ENCODE results near the gene KIAA0513. TPM values are rescaled to one million over a fixed set of nuclear protein-coding genes. Genes with fewer than 3 reads are reported as not detected.
A peak's percentile ranks its signal among the peaks of the same experiment; 100 is the strongest.

KIAA0513 gene
- total RNA-seq, 2 experiments from 2014 or later = 15.7 to 15.9 TPM

DNA sequence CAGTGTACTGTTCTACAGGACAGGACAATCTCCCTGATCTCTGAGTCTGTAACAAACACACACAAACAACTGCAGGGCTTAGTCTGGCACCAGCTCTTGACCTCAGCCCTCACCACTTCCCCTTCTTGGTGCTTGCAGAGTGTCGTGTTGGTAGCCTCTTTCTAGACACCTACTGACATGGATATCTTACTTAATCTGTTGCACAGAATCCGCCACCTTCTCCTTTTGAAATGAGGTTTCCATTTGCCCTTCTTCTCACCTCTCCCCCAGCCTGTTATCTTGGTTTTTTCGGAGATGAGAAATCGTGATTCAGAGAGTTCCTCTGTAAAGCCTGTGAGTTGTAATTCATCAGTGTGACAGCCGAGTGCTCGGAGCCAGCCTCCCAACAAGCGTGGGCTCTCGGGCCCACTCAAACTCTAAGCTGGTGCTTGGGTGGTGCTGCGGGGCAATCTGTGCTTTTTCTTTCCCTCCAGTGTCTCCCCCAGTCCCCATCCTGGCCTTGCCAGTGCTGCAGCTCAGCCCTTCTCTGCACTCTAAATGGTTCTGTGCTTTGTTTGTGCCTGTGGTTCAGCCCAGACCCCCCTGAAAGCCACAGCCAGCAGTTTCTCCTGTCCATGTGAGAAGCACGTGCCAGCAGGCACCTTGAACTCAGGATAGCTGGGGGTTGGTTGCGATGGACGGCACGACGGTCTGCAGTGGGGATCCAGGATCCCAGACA is 28.1 kb downstream of the KIAA0513 start:
- H3K4me3 Mint-ChIP-seq = peak overlapping the region; percentile 64
- no peaks in the 10 kb centered on the region for H3K9me3 Mint-ChIP-seq
- peaks cover 1% of the 10 kb centered on the region for H3K36me3 Mint-ChIP-seq
- H3K27me3 Mint-ChIP-seq = no peaks in the 10 kb centered on the region
- peak; percentile 90 for DNase-seq
- intact Hi-C loops (cut with micrococcal nuclease) = loop anchor here (1.0 to 5.0 kb wide), 4 partner anchors 26 to 888 kb away; partner anchors contain the start of gene ZDHHC7
- H3K27ac Mint-ChIP-seq = peak overlapping the region; percentile 90
- H3K4me1 Mint-ChIP-seq (ENCODE audit: low read depth) = peaks cover 39% of the 10 kb centered on the region
- ChIA-PET POLR2A (interaction anchor here (0.7 to 2.3 kb wide), 7 partner anchors 9 to 70 kb away, joined by 3 to 12 read pairs (median 6); partner anchors contain the start of genes KIAA0513 and ZDHHC7), CTCF (interaction anchor here (1.0 to 2.3 kb wide), 8 partner anchors 12 to 383 kb away, joined by 3 to 24 read pairs (median 5); partner anchors contain the start of genes KIAA0513 and ZDHHC7)

DNA sequence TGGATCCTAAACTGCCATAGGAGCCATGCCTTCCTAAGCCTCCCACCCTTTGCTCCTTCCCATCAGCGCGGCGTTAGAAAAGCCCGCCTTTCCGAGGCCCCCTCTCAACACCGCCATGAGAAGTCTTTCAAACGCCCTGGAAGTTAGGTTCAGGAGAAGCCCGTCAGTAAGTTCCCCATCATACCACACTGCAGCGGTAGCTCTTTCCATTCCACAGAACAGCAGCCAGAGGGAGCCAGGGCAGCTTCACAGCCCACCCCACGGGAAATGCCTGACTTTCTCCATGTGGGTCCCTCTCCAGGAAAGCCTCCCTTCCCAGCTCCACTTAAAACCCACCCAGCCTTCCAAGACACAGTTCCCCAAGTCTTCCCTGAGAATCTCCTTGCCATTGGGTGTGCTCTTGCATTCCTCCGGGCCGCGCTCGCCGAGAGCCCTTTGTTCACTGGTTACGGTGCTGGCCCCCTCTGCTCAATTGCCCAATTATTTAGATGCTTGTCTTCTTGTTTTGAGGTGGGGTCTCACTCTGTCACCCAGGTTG is 28.7 kb downstream of the KIAA0513 start:
- peaks cover 1% of the 10 kb centered on the region for H3K36me3 Mint-ChIP-seq
- H3K27me3 Mint-ChIP-seq = no peaks in the 10 kb centered on the region
- POLR2A ChIA-PET = interaction anchor here (0.7 to 2.3 kb wide), 7 partner anchors 9 to 70 kb away, joined by 3 to 12 read pairs (median 6); partner anchors contain the start of genes KIAA0513 and ZDHHC7
- DNase-seq = peak; percentile 29
- H3K4me3 Mint-ChIP-seq = peak overlapping the region; percentile 64
- no peaks in the 10 kb centered on the region for H3K9me3 Mint-ChIP-seq
- intact Hi-C loops (cut with micrococcal nuclease) = loop anchor here (5.0 kb wide), 1 partner anchor 889 kb away; no protein-coding TSS in a partner anchor
- H3K4me1 Mint-ChIP-seq (ENCODE audit: low read depth) = peaks cover 39% of the 10 kb centered on the region
- peak overlapping the region; percentile 90 for H3K27ac Mint-ChIP-seq
- CTCF ChIA-PET = interaction anchor here (1.0 to 2.3 kb wide), 8 partner anchors 11 to 384 kb away, joined by 3 to 24 read pairs (median 5); partner anchors contain the start of genes KIAA0513 and ZDHHC7

DNA sequence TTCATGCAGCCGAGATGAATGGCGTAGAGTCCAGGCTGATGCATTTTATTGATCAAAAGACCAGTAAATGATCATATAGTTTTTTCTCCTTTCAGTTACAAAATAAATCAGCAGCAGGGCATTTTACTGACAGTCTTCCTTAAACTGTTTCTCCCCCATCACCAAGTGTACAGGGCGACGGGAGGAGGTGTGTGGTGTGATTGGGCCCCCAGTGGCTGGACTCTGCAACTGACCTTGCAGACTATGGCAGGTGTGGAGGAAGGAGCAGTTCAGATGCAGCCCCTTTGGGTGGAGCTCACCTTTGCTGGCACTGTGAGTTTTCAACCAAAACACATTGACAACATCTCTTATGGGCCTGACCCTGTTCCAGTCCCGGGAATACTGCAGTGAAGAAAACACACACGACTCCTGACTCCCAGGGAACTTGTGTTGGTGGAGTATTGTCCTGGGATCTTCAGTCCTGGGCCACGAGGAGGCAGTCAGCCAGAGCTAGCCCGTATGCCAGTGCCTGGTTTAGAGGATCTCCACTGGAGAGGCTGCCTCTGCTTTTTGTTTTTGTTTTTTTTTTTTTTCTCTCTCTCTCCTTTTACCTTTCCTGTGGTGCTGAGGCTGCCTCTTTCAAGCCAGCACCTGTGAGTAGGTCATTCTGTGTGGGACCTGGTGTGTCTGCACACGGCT is 29.8 kb downstream of the KIAA0513 start:
- intact Hi-C loops (cut with micrococcal nuclease) = loop anchor here (5.0 kb wide), 1 partner anchor 890 kb away; no protein-coding TSS in a partner anchor
- CTCF ChIA-PET = interaction anchor here (1.2 to 2.3 kb wide), 3 partner anchors 10 to 30 kb away, joined by 4 to 24 read pairs (median 6); partner anchors contain the start of gene KIAA0513
- DNase-seq = peak; percentile 23
- peaks cover 1% of the 10 kb centered on the region for H3K36me3 Mint-ChIP-seq
- no peaks in the 10 kb centered on the region for H3K9me3 Mint-ChIP-seq
- POLR2A ChIA-PET = interaction anchor here (2.2 kb wide), 1 partner anchor 30 kb away, joined by 12 read pairs; the partner anchor contains the start of gene KIAA0513
- H3K4me3 Mint-ChIP-seq = no peak overlapping the region
- H3K27me3 Mint-ChIP-seq = no peaks in the 10 kb centered on the region
- peak overlapping the region; percentile 7 for H3K27ac Mint-ChIP-seq
- H3K4me1 Mint-ChIP-seq (ENCODE audit: low read depth) = peaks cover 39% of the 10 kb centered on the region

DNA sequence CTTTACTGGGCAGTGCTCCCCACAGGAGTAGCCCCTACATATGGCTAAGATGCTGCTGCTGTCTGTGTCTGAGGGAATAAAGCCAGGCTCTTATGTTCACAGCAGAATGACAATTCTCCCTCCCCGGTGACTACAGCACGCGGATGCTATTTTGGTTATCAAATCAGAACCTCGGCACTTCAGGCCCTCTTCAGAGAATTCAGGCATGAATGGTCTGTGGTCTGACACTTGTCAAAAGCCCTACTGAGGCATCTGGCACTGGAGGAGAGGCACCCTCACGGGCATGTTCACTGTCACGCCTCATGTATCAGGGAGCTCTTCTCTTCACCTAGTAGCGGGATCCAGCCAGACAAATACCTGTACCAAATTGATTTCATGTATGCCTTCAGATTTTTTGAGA is 30.4 kb downstream of the KIAA0513 start:
- no peak for DNase-seq
- POLR2A ChIA-PET = no interaction called here
- H3K36me3 Mint-ChIP-seq = peaks cover 1% of the 10 kb centered on the region
- no peak overlapping the region for H3K4me3 Mint-ChIP-seq
- CTCF ChIA-PET = interaction anchor here (1.2 kb wide), 1 partner anchor 29 kb away, joined by 6 read pairs; no protein-coding TSS in a partner anchor
- peaks cover 39% of the 10 kb centered on the region for H3K4me1 Mint-ChIP-seq (ENCODE audit: low read depth)
- H3K27me3 Mint-ChIP-seq = no peaks in the 10 kb centered on the region
- H3K27ac Mint-ChIP-seq = peak overlapping the region; percentile 7
- no peaks in the 10 kb centered on the region for H3K9me3 Mint-ChIP-seq
- intact Hi-C loops (cut with micrococcal nuclease) = loop anchor here (5.0 kb wide), 1 partner anchor 891 kb away; no protein-coding TSS in a partner anchor

DNA sequence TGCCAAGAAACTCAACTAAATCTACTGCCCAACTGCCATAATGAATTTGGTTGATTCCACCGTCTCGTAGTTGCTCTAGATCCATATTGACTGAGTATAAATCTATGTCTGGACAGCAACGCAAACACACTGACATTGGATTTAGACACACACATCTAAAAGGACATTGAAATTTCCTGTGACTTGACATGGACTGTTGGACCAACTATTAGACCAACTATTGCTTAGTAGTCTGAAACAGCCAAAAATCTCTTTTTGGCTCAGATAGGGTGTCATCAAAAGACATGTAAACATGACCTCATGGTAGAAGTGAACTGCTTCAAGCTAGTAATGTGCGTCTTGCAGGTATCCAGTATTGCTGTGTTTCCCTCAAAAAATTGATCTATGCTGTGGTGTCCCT is 31.3 kb downstream of the KIAA0513 start:
- H3K4me1 Mint-ChIP-seq (ENCODE audit: low read depth) = peaks cover 39% of the 10 kb centered on the region
- DNase-seq = no peak
- no peaks in the 10 kb centered on the region for H3K27me3 Mint-ChIP-seq
- no peak overlapping the region for H3K27ac Mint-ChIP-seq
- H3K9me3 Mint-ChIP-seq = no peaks in the 10 kb centered on the region
- peaks cover 1% of the 10 kb centered on the region for H3K36me3 Mint-ChIP-seq
- no peak overlapping the region for H3K4me3 Mint-ChIP-seq
- CTCF ChIA-PET = no interaction called here
- intact Hi-C loops (cut with micrococcal nuclease) = loop anchor here (5.0 kb wide), 1 partner anchor 892 kb away; no protein-coding TSS in a partner anchor
- POLR2A ChIA-PET = no interaction called here

DNA sequence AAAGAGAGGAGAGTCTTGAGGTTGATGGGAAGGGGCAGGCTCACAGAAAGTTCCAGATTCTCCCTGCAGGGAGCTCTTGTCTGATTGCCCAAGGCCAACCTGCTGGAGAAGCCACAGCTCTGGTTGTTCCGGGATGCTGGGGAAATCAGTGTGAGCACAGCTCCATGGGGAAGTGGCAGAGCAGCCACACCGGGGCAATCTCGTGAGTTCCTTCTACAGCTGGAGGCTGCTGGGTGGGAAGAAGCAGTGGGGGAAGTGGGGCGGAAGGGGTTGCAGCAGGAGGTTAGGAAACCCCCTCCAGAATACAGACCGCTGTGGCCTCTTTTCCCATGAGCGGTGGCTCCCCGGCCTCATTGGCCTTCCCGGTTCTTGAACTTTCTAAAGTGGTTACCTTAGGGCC is 34.0 kb downstream of the KIAA0513 start:
- Mint-ChIP-seq H3K36me3 (peaks cover 8% of the 10 kb centered on the region), H3K4me3 (no peak overlapping the region), H3K27ac (no peak overlapping the region), H3K4me1 (ENCODE audit: low read depth) (peaks cover 17% of the 10 kb centered on the region), H3K9me3 (no peaks in the 10 kb centered on the region), H3K27me3 (no peaks in the 10 kb centered on the region)
- DNase-seq = no peak
- intact Hi-C loops (cut with micrococcal nuclease) = no loop called here
- POLR2A ChIA-PET = no interaction called here
- CTCF ChIA-PET = no interaction called here

DNA sequence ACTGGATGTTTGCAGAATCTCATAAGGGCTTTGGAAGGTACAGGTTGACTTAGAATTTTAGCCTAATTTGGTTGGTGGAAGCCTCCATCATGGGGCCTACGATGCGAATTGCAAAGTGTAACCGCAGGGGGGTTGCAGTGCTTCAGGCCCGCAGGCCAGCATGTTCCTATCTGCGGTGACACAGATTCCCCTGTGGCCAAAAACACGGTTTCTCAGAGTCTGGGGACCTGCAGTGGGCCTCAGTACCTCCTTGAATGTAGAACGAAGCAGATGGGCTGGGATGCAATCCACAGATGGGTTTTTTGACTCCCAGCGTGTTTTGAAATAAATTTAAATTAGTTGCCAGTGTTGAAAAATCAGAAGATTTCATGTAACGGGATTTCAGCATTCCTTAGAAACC is 34.7 kb downstream of the KIAA0513 start:
- H3K4me3 Mint-ChIP-seq = no peak overlapping the region
- DNase-seq = no peak
- POLR2A ChIA-PET = no interaction called here
- intact Hi-C loops (cut with micrococcal nuclease) = no loop called here
- no peak overlapping the region for H3K27ac Mint-ChIP-seq
- no peaks in the 10 kb centered on the region for H3K27me3 Mint-ChIP-seq
- peaks cover 8% of the 10 kb centered on the region for H3K36me3 Mint-ChIP-seq
- CTCF ChIA-PET = no interaction called here
- no peaks in the 10 kb centered on the region for H3K9me3 Mint-ChIP-seq
- H3K4me1 Mint-ChIP-seq (ENCODE audit: low read depth) = peaks cover 10% of the 10 kb centered on the region

DNA sequence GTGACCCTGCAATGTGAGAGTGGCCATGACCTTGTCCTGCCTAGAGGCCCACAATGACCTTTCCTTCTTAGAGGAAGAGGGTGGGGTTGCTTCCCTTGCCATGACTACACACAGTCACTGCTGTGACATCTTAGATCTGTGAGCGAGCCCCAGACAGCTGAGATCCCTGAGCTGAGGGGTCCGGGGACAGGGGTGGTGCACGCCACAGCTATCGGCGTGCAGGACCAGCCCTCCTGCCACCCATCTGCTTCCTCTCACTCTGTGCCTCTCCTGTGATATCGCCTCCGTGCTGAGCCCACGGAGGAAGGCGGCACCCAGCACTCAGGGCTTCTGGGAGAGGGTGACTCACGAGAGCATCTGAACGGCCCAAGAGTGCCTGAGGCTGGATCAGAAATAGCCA is 35.2 kb downstream of the KIAA0513 start:
- H3K9me3 Mint-ChIP-seq = no peaks in the 10 kb centered on the region
- H3K4me1 Mint-ChIP-seq (ENCODE audit: low read depth) = peaks cover 5% of the 10 kb centered on the region
- intact Hi-C loops (cut with micrococcal nuclease) = no loop called here
- ChIA-PET CTCF (no interaction called here), POLR2A (no interaction called here)
- peaks cover 8% of the 10 kb centered on the region for H3K36me3 Mint-ChIP-seq
- no peak overlapping the region for H3K27ac Mint-ChIP-seq
- no peak overlapping the region for H3K4me3 Mint-ChIP-seq
- DNase-seq = no peak
- H3K27me3 Mint-ChIP-seq = no peaks in the 10 kb centered on the region

DNA sequence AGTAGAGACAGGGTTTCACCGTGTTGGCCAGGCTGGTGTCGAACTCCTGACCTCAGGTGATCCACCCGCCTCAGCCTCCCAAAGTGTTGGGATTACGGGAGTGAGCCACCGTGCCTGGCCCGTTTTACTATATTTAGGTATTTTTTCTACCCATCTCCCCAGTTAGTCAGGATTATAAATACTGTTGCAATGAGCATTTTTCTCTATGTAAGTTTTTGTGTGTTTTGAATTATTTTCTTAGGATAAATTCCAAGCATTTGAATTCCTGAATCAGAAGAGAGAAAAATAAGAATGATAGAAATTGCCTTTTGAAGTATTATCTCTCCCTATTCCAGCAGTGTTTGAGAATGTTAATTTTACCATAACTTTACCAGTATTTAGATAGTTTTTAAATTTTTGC is 36.6 kb downstream of the KIAA0513 start:
- H3K4me3 Mint-ChIP-seq = no peak overlapping the region

DNA sequence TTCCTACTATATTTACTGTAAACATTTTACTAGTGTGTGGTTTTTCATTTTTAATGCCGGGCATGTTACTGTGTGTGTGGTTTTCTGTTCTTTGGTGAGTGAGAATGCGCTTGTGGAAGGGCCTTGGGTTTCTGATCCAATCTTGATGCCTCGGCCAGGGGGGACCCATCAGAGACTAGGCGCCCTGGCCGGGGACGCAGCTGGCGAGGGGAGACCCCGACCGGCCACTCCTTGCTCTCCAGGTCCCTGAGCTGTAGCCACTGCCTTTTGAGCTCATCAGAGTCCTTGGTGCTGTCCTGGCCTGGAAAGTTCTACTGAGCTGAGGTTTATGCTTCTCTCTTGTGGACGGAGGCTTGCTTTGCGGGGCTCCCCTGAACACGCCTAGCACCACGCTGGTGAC is 37.5 kb downstream of the KIAA0513 start:
- Mint-ChIP-seq H3K27me3 (no peaks in the 10 kb centered on the region), H3K4me3 (no peak overlapping the region), H3K27ac (no peak overlapping the region), H3K4me1 (ENCODE audit: low read depth) (no peaks in the 10 kb centered on the region), H3K36me3 (peaks cover 7% of the 10 kb centered on the region), H3K9me3 (no peaks in the 10 kb centered on the region)
- ChIA-PET CTCF (interaction anchor here (0.8 to 0.9 kb wide), 2 partner anchors 21 to 94 kb away, joined by 3 to 4 read pairs; no protein-coding TSS in a partner anchor), POLR2A (interaction anchor here (1.1 kb wide), 1 partner anchor 9 kb away, joined by 3 read pairs; no protein-coding TSS in a partner anchor)
- intact Hi-C loops (cut with micrococcal nuclease) = no loop called here
- no peak for DNase-seq

More for the DNA sequence above, 36.6 kb downstream of the KIAA0513 start:
- intact Hi-C loops (cut with micrococcal nuclease) = no loop called here
- no peaks in the 10 kb centered on the region for H3K9me3 Mint-ChIP-seq
- H3K27me3 Mint-ChIP-seq = no peaks in the 10 kb centered on the region
- DNase-seq = no peak
- peaks cover 7% of the 10 kb centered on the region for H3K36me3 Mint-ChIP-seq
- POLR2A ChIA-PET = no interaction called here
- CTCF ChIA-PET = no interaction called here
- no peaks in the 10 kb centered on the region for H3K4me1 Mint-ChIP-seq (ENCODE audit: low read depth)
- no peak overlapping the region for H3K27ac Mint-ChIP-seq

DNA sequence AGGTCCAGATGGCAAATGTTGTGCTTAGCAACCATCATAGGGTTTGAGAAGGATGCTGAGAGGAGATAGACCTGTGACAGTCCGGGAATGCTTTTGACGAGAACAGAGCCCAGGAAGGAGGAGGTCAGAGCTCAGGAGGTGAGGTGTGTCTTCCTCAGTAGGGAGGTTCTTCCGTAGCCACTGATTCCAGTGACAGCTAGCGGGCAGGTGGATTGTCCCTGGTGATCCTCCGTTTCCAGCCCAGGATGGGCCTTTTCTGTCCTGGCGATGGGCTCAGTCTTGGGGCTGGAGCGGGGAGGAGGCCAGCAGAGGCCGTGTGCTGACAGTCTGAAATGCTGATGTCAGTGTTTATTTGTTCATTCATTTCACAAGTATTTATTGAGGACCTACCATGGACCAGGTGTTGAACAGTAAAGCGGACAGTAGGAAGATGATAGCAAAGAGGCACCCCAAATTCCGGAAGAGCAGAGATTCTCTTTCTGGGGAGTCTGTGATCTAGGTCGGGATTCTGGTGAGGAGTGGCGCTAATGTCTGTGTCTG is 38.8 kb downstream of the KIAA0513 start:
- no peak for DNase-seq
- Mint-ChIP-seq H3K36me3 (peaks cover 12% of the 10 kb centered on the region), H3K27ac (no peak overlapping the region), H3K4me3 (no peak overlapping the region), H3K27me3 (no peaks in the 10 kb centered on the region), H3K4me1 (ENCODE audit: low read depth) (no peaks in the 10 kb centered on the region), H3K9me3 (no peaks in the 10 kb centered on the region)
- CTCF ChIA-PET = interaction anchor here (1.1 kb wide), 1 partner anchor 20 kb away, joined by 3 read pairs; no protein-coding TSS in a partner anchor
- POLR2A ChIA-PET = no interaction called here
- intact Hi-C loops (cut with micrococcal nuclease) = no loop called here
